Activated CD8-positive, alpha-beta memory T cell treated with anti-CD3 and anti-CD28 coated beads, Interleukin-2, amount 50 U/mL, for 48 hours (primary cell): ENCODE measurements around the gene SMIM8.
"Not testable (repeated sequence)": the region's sequence is repeated elsewhere in the genome, so short reads cannot be mapped to it uniquely, and the experiment has no call there.

ENCODE experiments used
- DNase-seq: peaks from one replicate; pipeline ENCODE4 v3.0.0-alpha.2; 2020

SMIM8 gene, protein sequence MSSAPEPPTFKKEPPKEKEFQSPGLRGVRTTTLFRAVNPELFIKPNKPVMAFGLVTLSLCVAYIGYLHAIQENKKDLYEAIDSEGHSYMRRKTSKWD

DNA sequence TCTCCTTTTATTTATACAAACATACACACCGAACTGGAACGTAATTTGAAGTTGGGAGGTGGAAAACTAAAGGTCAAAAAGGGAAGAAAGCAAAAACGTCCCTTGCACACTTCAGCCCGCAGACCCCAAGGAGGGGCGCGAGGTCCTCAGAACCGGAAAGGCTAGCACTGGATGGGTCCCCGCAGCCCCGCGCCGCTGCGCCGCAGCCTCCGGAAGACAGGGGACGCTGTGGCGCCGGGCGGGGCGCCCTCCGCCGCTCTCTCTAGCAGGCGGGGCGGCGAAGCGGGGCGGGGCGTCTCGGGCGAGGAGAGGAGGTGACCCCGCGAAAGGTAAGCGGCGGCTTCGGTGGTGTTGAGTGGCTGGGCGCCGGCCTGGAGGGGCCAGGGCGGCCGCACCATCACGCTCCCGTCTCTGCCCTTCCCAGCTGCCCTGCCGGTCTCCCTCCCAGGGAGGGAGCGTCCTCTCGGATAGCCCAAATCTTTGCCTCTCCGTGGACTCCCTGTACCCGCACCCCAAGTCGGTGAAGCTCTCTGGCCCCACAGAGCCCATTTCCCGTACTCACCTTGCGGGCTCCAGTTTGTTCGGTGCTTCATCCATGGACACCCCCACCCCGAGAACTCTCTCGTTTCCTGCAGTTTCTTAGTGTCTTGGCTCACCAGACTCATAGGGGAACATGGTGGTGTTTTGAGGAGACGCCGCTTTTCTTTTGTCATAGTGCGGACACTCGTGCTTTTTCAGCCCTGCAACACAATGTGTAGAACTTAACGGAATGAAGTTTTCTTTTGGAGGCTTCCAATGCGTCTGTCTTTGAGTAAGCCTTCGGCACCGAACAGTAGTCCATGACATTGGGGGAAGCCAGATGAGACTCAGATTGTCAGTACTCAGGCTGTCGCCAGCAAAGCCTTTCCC is at the start of gene SMIM8:
Gene SMIM8 (plus strand): TSS at position 285 of the 909 bp plus-strand sequence. CDS start 14,444 bp downstream, outside the sequence.
- DNase-seq: peak; percentile 95

DNA sequence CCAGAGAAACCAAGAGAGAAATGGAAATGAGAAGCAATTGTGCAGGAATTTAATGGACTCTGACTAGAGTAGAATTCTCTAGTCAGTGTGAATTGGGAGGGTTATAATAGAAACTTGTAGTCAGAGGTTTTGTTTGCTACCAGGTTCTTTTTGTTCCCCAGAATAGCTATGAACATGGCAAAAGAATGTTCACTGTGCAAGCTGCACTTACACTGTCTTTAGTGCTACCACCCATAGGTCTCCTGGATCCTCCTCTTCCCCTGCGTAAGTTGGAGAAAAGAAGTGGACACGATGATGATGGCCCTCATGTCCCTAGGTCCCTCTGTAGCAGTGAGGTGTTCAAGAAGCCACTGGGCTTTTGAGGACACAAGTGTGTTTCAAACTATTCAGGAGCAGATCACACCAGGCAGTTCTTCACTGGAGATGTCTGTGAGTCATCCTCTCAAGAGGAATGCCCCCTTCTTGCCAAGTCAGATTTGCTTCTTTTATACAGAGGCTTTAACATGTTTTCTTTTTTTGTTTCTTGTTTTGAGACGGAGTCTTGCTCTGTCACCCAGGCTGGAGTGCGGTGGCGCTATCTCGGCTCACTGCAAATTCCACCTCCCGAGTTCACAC is 47.6 kb upstream of the SMIM8 start:
- no peak for DNase-seq

DNA sequence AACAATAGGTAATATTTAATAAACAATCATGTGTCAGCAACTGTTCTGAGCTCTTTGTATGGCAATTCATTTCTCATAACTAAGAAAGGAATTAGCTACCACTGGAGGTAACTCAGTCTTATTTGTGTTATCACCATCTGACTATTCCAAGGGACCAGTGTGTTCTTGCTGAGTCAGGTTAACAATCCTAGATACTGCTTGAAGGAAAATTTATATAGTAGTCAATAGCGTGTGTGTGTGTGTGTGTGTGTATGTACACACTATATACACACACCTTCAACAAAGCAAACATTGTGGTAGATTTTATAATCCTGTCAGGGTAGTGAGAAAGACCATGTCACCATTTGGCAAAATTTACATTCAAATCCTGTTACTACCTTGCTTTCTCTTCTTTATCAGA is 45.8 kb upstream of the SMIM8 start:
- no peak for DNase-seq

DNA sequence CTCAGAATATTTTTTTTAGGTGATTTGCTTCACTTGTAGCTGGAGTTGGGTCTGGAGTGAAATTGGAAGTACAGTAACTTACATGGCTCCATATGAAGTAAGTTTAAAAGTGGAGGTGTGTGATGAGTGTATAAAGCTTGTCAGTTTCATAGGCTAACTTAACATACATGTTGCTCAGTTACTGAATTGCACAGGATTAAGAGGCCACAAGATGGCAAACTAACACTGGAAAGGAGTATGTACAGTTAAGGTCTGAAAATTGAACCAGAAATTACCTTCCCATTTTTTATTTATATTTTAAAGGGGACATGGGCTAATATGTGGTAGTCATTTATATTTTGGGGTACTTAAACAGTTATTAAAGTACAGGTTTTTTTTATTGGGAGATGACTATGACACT is 45.3 kb upstream of the SMIM8 start:
- DNase-seq: no peak

- no peak for DNase-seq
Measured at GRCh38 chr6:87279196-87279595, 43.2 kb upstream of the SMIM8 start.

GRCh38 chr6:87281426-87281825 is 41.0 kb upstream of the SMIM8 start:
- no peak for DNase-seq

GRCh38 chr6:87282743-87283142 is 39.6 kb upstream of the SMIM8 start:
- DNase-seq: no peak

GRCh38 chr6:87283461-87283860 is 38.9 kb upstream of the SMIM8 start:
- DNase-seq: no peak

DNA sequence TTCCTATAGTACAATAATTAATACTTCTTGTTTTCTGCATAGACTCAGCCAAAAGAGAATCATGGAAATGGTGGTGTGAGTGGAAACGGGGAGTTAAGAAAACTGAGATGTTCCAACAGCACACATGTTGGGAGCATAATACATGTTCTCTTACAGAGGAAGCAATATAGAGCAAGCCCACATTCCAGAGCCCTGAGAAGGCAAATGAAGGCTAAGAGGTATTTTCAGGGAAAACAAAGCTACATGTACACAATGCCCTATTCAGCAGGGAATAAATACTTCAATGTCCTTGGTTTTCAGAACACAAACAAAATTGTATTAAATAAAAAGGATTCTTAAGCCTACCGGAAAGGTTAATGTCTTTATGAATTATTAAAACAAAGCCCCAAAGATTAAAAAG is 35.1 kb upstream of the SMIM8 start:
- DNase-seq: no peak

DNA sequence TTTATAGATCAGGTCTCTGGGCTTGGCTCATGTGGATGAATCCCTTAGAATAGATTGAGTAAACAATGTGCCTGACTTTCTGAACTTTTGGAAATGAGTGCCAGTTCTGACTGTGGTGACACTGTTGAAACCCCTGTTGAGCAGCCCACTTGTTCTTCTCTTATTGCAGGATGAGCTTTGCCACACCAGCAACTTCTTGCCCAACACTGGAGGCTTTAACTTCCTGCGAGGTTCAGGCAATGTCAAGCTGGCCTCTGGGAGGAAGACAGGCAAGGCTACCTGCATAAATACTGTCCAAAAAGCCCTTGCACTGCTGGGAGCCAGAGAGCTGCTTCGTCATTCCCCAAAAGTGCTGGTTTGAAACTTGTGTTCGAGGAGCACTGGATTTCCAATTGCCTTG is 32.8 kb upstream of the SMIM8 start:
- DNase-seq: no peak

GRCh38 chr6:87291883-87292282 is 30.5 kb upstream of the SMIM8 start:
- no peak for DNase-seq

- DNase-seq: no peak
Measured at GRCh38 chr6:87293526-87293925, 28.9 kb upstream of the SMIM8 start.

GRCh38 chr6:87297119-87297518 is 25.3 kb upstream of the SMIM8 start:
- no peak for DNase-seq

DNA sequence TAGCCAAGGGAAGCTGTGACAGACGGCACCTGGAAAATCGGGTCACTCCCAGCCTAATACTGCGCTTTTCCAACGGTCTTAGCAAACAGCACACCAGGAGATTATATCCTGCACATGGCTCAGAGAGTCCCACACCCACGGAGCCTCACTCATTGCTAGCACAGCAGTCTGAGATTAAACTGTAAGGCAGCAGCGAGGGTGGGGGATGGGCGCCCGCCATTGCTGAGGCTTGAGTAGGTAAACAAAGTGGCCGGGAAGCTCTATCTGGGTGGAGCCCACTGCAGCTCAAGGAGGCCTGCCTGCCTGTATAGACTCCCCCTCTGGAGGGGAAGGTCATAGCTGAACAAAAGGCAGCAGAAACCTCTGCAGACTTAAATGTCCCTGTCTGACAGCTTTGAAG is 21.1 kb upstream of the SMIM8 start:
- not testable (repeated sequence) for DNase-seq

- no peak for DNase-seq
Measured at GRCh38 chr6:87308970-87309369, 13.4 kb upstream of the SMIM8 start.

- no peak for DNase-seq
Measured at GRCh38 chr6:87312860-87313259, 9.5 kb upstream of the SMIM8 start.

DNA sequence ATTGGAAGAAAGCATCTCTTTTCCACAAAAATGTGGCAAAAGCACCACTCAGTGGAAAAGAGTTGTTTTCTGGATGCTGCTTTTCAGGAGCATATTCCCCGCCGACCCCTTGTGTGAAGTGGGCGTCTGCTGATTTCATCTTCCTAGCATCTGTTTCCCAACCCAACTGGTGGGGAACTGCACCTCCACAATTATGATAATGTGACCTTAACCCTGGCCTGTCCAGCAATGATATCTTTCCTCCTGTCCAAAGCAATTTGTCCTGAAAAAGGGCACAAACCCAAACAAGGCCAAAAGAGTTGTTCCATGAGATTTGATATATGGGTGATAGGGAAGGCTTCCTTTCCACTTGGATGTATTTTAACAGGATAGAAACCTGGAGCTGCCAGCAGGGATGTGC is 7.3 kb upstream of the SMIM8 start:
- no peak for DNase-seq

DNA sequence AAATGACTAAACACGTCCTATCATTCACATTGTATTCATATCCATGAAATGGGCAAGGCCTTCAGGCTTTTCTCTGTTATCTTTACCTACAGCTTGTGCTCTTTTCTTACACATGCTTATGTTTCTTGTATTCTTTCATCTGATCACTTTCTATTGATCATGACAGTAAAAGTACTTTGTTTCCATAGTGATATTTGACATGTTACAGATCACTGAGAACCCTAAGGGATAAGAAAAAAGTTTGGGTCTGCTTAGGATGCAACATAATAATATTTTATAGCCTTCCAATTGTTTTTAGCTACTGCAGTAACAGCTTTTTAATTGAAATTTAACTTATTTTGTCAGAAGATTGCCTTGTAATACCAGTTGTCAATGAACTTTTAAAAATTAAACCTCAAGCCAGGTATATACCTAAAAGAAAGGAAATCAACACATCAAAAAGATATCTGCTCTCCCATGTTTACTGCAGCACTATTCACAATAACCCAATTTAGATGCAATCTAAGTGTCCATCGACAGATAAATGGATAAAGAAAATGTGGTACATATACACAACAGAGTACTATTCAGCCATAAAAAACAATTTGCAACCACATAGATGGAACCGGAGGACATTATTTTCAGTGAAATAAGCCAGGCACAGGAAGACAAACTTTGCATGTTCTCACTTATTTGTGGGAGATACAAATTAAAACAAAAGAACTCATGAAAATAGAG is 3.0 kb upstream of the SMIM8 start:
- DNase-seq: no peak

DNA sequence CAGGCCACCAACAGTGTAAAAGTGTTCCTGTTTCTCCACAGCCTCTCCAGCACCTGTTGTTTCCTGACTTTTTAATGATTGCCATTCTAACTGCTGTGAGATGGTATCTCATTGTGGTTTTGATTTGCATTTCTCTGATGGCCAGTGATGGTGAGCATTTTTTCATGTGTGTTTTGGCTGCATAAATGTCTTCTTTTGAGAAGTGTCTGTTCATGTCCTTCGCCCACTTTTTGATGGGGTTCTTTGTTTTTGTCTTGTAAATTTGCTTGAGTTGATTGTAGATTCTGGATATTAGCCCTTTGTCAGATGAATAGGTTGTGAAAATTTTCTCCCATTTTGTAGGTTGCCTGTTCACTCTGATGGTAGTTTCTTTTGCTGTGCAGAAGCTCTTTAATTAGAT is 1.5 kb downstream of the SMIM8 start:
- DNase-seq: not testable (repeated sequence)

- DNase-seq: no peak
Measured at GRCh38 chr6:87330961-87331360, 8.6 kb downstream of the SMIM8 start.

DNA sequence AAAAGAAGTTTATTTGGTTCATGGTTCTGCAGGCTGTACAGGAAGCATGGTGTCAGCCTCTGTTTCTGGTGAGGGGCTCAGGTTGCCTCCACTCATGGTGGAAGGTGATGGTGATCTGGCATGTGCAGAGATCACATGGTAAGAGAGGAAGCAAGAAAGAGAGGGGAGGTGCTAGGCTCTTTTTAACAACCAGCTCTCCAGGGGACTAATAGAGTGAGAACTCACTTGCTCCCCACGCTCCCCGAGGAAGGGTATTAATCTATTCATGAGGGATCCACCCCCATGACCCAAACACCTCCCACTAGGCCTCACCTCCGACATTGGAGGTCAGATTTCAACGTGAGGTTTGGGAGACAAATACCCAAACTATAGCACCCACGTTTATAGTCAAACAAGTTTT is 10.6 kb downstream of the SMIM8 start:
- DNase-seq: no peak

DNA sequence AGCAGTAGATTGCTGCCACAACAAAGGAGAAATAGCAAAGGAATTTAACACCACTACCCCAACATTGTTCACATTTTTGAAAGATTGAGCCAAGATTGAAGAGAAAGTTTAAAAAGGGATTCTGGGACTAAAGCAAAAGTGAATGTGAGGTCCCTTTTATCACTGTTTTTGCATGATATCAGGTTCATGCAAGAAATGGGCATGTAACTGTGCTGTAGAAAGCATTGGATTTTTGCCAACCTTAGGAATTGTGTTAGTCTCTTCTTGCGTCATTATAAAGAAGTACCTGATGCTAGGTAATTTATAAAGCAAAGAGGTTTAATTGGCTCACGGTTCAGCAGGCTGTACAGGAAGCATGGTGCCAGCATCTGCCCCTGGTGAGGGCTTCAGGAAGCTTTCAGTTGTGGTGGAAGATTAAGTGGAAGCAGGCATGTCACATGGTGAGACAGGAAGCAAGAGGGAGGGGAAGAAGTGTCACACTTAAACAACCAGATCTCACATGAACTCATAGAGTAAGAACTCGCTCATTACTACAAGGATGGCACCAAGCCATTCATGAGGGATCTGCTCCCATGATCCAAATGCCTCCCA is 11.3 kb downstream of the SMIM8 start:
- no peak for DNase-seq

DNA sequence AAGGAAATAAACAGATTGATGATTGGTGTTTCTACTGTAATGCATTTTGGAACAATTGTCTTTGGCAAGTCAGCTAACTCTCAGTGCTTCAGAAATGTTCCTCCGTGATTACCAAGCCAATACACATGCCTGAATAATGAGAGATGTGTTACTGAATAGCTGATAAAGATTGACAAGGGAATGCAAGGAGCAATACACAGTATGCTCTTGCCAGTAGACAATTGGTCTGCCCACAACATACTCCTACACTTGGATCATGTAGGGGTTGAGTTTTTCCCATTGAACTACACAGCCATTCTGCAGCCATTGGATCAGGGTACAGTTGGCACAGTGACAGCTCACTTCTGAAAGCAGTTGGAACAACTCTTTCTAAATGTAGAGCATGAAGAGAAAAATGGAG is 12.3 kb downstream of the SMIM8 start:
- no peak for DNase-seq
